Stimulated activated CD8-positive, alpha-beta memory T cell treated with anti-CD3 and anti-CD28 coated beads, Interleukin-15, amount 100 ng/mL, for 48 hours (primary cell): ENCODE measurements around the gene VPS13D.

Experiments used
- DNase-seq, 2 donors: peaks; one replicate each; pipeline ENCODE4 v3.0.0-alpha.2; 2020; ENCODE audit warnings: low read depth in 2 of 2

Gene VPS13D

GRCh38 chr1:12488666-12489354 lies 259.0 kb downstream of the VPS13D start:
- DNase-seq = no peak

- DNase-seq = no peak
These were observed 260.8 kb downstream of the VPS13D start for GRCh38 chr1:12490532-12491142.

DNA sequence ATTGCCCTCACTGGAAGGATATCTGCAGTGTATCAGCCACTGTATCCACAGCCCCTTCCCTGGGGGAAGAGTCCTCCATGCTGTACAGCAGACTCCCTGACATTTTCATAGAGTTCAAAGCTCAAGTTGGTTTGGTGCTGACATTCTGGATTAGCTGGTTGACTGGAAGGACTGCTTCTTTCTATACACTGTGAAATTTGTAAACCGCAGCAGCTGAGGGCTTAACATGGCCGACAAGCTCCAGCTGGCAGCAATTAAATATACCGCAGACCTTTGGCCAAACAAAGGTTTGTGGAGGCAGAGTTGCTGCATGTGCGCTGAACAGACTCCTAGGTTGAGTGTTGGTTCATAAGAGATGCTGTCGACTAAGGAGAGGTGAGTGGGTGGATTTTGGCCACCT lies 261.8 kb downstream of the VPS13D start:
- no peak for DNase-seq

DNA sequence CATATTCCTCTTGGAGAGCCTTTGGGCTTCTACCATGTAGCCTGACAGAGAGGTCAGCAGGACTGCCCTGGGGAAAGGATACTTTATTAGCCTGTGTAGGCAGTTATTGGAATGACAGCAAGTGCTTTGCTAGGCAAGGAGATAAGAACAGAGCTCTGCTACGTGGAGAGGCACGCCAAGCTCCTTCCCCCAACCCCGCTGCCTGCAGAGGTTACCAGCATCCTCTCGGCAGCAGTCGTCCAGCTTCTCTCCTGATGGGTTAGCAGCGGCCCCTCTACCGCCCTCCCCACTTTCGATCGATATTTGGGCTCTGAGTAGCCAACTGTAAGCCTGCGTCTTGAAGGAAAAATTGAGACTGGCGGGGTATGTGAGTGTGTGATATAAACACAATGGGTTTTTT lies 265.9 kb downstream of the VPS13D start:
- DNase-seq = no peak

- no peak for DNase-seq
These were observed 266.5 kb downstream of the VPS13D start for GRCh38 chr1:12496154-12496961.

GRCh38 chr1:12499539-12500240 lies 269.9 kb downstream of the VPS13D start:
- no peak for DNase-seq

DNA sequence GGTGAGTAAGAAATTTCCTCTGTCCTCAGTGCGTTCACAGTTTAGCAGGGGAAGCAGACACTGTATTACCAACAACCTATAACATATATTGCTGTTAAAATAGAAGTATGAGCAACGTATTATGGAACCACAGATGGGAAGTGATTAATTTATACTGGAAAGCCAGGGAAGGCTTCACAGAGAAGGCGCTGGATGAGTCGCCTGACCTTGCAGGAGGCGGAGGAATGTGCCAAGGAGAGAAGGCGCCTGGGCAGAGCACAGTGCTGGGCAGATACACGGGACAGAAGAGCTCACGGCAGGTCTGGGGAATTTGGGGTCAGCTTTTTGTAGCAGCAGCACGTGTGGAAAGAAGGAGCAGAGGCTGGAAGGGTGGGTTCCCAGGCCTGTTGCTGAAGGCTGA lies 271.8 kb downstream of the VPS13D start:
- DNase-seq = no peak

DNA sequence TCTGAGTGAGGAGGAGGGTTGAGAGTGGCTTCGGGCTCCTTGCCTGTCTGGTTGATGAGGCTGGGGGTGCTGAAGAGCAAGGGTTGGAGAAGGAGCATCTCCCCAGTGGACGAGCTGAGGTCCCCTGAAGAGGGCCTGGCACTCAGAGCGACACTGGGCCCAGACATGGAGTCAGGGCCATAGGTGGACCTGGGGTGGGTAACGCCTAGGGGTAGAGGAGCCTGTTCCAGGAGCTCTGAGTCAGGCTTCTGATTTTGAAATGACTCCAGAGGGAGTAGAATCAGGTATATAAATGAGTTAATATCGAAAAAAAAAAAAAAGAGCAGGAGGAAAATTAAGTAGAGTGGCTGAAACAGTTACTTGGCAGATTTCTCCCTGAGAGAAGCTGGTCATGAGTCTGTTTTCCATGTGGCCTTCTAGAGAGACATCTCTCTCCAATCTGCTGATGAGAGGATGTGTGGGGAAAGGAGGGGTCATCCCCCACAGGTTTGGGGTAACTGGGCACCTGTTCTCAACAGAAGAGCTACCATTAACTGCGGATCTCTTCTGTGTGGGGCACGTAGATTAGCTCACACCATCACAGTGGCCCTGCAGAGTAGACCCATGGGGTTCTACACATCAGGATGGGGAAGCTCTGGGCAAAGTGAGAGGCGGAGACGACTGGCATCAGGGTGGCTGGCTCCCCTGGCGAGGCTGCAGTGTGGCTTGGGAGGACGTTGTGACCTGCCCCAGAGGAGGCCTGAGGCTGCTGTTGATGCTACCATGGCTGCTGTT lies 272.7 kb downstream of the VPS13D start:
- DNase-seq = no peak

DNA sequence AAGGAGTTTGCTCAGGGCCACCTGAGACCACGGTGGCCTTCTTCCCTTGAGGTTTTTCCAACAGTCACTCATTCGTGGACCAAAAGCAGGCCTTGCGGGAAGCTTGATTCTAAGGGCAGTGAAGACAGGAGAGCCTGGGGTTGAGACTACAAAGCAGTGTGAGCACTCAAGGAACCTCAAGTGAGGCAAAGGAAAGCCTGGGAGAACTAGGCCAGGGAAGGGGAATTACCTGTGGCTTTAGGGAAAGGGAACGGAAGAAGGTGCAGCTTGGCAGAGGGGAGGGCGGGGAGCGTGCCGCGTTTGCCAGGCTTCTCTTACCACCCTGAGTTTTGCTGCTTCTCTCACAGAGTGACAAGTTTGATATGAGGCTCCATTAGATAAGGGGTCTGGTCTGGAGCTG lies 273.9 kb downstream of the VPS13D start:
- DNase-seq = no peak

- no peak for DNase-seq
These were observed 274.8 kb downstream of the VPS13D start for GRCh38 chr1:12504601-12505000.

- DNase-seq = no peak
These were observed 275.4 kb downstream of the VPS13D start for GRCh38 chr1:12505231-12505630.

GRCh38 chr1:12505639-12506280 lies 275.9 kb downstream of the VPS13D start:
- no peak for DNase-seq

GRCh38 chr1:12506281-12507280 lies 276.8 kb downstream of the VPS13D start:
- no peak for DNase-seq

- no peak for DNase-seq
These were observed 277.8 kb downstream of the VPS13D start for GRCh38 chr1:12507631-12508030.

DNA sequence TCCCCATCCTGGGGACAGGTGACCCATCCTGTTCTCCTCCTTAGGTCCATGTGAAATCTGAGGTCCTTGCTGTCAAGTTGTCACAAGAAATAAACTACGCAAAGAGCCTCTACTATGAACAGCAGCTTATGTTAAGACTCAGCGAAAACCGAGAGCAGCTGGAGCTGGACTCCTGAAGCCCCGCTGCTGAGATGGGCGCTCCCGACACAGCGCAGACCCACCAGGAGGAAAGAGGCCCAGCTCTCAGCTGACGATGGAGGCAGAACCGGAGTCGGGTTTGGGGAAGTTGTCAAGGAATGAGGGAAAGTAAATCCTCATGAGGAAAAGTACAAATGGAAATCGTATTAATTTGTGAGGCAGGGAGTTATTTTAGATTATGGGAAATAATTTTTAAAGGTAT lies 279.0 kb downstream of the VPS13D start:
- no peak for DNase-seq

DNA sequence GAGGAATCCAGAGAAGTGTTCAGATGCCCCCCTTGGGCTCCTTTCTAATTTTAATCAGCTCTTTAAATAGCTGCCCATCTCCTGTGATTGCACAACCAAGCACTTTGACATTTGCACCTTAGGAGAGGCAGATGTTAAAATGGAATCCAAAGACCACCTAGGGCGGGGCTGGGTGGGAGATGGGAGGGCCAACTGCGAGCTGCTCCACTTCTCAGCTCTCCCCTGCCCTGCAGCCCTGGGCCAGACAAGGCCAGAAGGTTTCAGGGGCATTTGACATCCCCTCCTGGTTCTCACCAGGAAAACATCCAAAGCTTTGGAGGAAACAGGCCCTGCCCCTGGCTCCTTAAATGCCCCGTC lies 281.3 kb downstream of the VPS13D start:
- no peak for DNase-seq

DNA sequence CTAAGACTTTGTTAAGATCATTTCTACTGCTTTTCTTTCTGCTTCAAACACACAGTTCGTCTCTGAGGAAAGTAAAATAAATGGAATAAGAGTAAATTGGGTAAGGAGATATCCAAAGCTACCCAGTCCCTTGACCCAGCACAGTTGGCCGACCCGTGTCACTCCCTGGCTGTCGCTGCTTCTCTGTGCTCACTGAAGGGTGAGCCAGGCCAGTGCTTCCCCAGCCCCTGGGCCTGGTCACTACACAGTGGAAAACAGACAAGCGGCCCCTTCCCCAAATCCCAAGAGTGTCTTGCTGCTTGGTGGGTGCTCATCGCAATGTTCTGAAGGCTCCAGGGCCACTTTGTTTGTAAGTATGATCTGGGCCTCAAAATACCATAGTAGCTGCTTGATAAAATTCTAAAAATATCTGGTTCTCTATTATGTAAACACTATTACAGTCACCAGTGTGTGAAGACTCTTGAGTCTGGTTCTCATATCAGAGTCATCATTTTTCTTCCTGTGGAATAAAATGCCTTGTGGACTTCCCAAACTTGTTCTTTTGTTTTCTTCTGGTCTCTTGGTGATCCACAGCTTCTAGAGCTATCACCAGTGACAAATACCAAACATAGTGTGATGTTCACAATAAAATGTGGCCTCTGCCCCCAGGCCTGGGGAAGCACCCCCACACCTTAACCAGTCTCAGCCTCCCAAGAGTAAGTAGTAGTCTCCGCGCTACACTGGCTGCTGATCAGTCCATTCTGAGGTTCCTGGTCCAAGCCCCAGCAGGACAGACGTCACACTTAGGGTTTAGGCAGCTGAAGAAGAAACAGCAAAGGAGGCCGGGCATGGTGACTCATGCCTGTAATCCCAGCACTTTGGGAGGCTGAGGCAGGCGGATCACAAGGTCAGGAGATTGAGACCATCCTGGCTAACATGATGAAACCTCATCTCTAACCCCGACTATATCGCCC lies 282.0 kb downstream of the VPS13D start:
- no peak for DNase-seq

DNA sequence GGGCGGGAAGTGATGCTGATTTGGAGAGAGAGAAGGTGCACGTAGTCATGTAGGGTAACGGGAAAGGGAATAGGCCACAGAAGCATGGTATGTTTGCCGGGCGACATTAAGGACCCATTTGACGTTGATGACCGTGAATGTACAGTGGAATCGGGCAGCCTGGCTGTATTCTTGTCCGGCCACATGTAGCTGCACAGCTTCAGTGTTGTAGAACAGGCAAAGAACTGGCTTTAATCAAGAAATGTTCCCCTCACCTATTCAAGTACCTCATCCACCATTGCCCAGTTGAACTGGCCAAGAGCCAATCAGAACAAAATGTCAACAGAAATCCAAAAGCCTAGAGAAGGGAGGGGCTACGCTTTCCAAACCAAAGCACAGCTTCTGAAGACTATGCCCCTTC lies 283.4 kb downstream of the VPS13D start:
- DNase-seq = no peak

GRCh38 chr1:12514590-12514989 lies 284.8 kb downstream of the VPS13D start:
- DNase-seq = no peak
